Osteocyte (in vitro differentiated cells): Measurements from ENCODE around the gene CABYR. TPM values are rescaled to one million over a fixed set of nuclear protein-coding genes. Genes with fewer than 3 reads are reported as not detected.

Experiments
- DNase-seq: peaks from one replicate; pipeline ENCODE4 v3.0.0; 2021; ENCODE audit warnings: mixed read lengths; ENCODE audit not compliant: unreplicated experiment; ENCODE audit errors: extremely low spot score
- H3K27ac Mint-ChIP-seq: one replicate; pipeline ENCODE4 v1.8.0; 2021; ENCODE audit warnings: mild to moderate bottlenecking, mixed read lengths; ENCODE audit not compliant: unreplicated experiment
- H3K27me3 Mint-ChIP-seq: one replicate; pipeline ENCODE4 v1.8.0; 2021; ENCODE audit warnings: mixed read lengths; ENCODE audit not compliant: unreplicated experiment
- H3K36me3 Mint-ChIP-seq: one replicate; pipeline ENCODE4 v1.8.0; 2021; ENCODE audit warnings: mixed read lengths; ENCODE audit not compliant: unreplicated experiment
- H3K4me1 Mint-ChIP-seq: one replicate; pipeline ENCODE4 v1.8.0; 2021; ENCODE audit warnings: mixed read lengths; ENCODE audit not compliant: unreplicated experiment
- H3K4me3 Mint-ChIP-seq: one replicate; pipeline ENCODE4 v1.8.0; 2021; ENCODE audit warnings: mild to moderate bottlenecking, moderate library complexity, mixed read lengths; ENCODE audit not compliant: unreplicated experiment
- H3K9me3 Mint-ChIP-seq: one replicate; pipeline ENCODE4 v1.8.0; 2021; ENCODE audit warnings: mixed read lengths; ENCODE audit not compliant: unreplicated experiment
- CTCF ChIP-seq: fragments of 200-600 bp; sonication (generic); IDR thresholded peaks from 2 replicates; pipeline ENCODE4 v1.5.0; 2021; ENCODE audit warnings: antibody characterized with exemption, mild to moderate bottlenecking, moderate library complexity
- total RNA-seq: library from RNA; stranded (reverse); gene quantifications from 2 replicates; pipeline ENCODE4 v1.2.1, GENCODE V29; 2021

Gene CABYR
- total RNA-seq, 1 donor from 2014 or later, result 3.9 TPM

- TF ChIP-seq CTCF, result no peak
- Mint-ChIP-seq H3K4me1 (peaks cover 8% of the 10 kb centered on the region), H3K36me3 (peaks cover 14% of the 10 kb centered on the region), H3K4me3 (no peak overlapping the region), H3K9me3 (no peaks in the 10 kb centered on the region), H3K27ac (no peak overlapping the region), H3K27me3 (no peaks in the 10 kb centered on the region)
- no peak for DNase-seq
Observed at GRCh38 chr18:24180048-24180447, 41.2 kb downstream of the CABYR start.

GRCh38 chr18:24181806-24182205 is 42.9 kb downstream of the CABYR start:
- Mint-ChIP-seq H3K27me3 (no peaks in the 10 kb centered on the region), H3K9me3 (no peaks in the 10 kb centered on the region), H3K4me1 (peaks cover 8% of the 10 kb centered on the region), H3K36me3 (peaks cover 12% of the 10 kb centered on the region), H3K27ac (no peak overlapping the region), H3K4me3 (no peak overlapping the region)
- TF ChIP-seq CTCF, result no peak
- DNase-seq, result no peak

- Mint-ChIP-seq H3K9me3 (no peaks in the 10 kb centered on the region), H3K4me1 (peaks cover 8% of the 10 kb centered on the region)
Observed at GRCh38 chr18:24185805-24186204, 46.9 kb downstream of the CABYR start.

GRCh38 chr18:24187049-24187448 is 48.2 kb downstream of the CABYR start:
- Mint-ChIP-seq H3K27ac (no peak overlapping the region), H3K4me3 (no peak overlapping the region), H3K36me3 (no peaks in the 10 kb centered on the region), H3K27me3 (no peaks in the 10 kb centered on the region), H3K9me3 (no peaks in the 10 kb centered on the region), H3K4me1 (peaks cover 3% of the 10 kb centered on the region)
- TF ChIP-seq CTCF, result no peak
- no peak for DNase-seq

More at GRCh38 chr18:24185805-24186204, 46.9 kb downstream of the CABYR start:
- no peak for TF ChIP-seq CTCF
- no peak overlapping the region for H3K4me3 Mint-ChIP-seq
- no peaks in the 10 kb centered on the region for H3K27me3 Mint-ChIP-seq
- H3K27ac Mint-ChIP-seq, result no peak overlapping the region
- no peak for DNase-seq
- H3K36me3 Mint-ChIP-seq, result no peaks in the 10 kb centered on the region

GRCh38 chr18:24187689-24188088 is 48.8 kb downstream of the CABYR start:
- no peak overlapping the region for H3K4me3 Mint-ChIP-seq
- no peaks in the 10 kb centered on the region for H3K9me3 Mint-ChIP-seq
- no peaks in the 10 kb centered on the region for H3K27me3 Mint-ChIP-seq
- H3K27ac Mint-ChIP-seq, result no peak overlapping the region
- TF ChIP-seq CTCF, result no peak
- H3K4me1 Mint-ChIP-seq, result no peaks in the 10 kb centered on the region
- no peak for DNase-seq
- H3K36me3 Mint-ChIP-seq, result no peaks in the 10 kb centered on the region
